CD14-positive monocyte (primary cell): ENCODE results near the gene PLCD3. TPM values are rescaled to one million over a fixed set of nuclear protein-coding genes. Genes with fewer than 3 reads are reported as not detected.

Experiments used
- DNase-seq, 3 donors: peaks; one replicate each; pipeline ENCODE4 v3.0.0-alpha.2; 2011 to 2022
- H2AFZ ChIP-seq: 2 replicates; pipeline ENCODE4 v1.6.0; 2012; ENCODE audit warnings: mild to moderate bottlenecking, low read depth, low read length, inconsistent platforms; ENCODE audit not compliant: insufficient read depth, poor library complexity, severe bottlenecking
- H3K27ac ChIP-seq, 2 donors: 1 replicate in 1 of 2; 2 replicates in 1 of 2; pipeline ENCODE4 v1.5.1; 2012 to 2013; ENCODE audit warnings: low read length in 2 of 2, control low read depth in 1 of 2, inconsistent platforms in 1 of 2, low read depth in 1 of 2, mild to moderate bottlenecking in 1 of 2
- H3K27me3 ChIP-seq, 2 donors: one replicate each; pipeline versions ENCODE4 v1.6.0 to v1.6.1; 2011 to 2013; ENCODE audit warnings: low read length in 2 of 2; ENCODE audit not compliant: control insufficient read depth in 2 of 2, insufficient read depth in 2 of 2
- H3K36me3 ChIP-seq, 2 donors: replicated peaks in 1 of 2; 1 replicate in 1 of 2; 2 replicates in 1 of 2; pipeline versions ENCODE4 v1.5.1 to v1.6.1; 2012 to 2013; ENCODE audit warnings: low read length in 2 of 2, control low read depth in 1 of 2, inconsistent platforms in 1 of 2, mild to moderate bottlenecking in 1 of 2; ENCODE audit not compliant: insufficient read depth in 2 of 2, control insufficient read depth in 1 of 2
- H3K4me1 ChIP-seq, 2 donors: 1 replicate in 1 of 2; 2 replicates in 1 of 2; pipeline versions ENCODE4 v1.5.1 to v1.6.1; 2012 to 2013; ENCODE audit warnings: low read length in 2 of 2, control low read depth in 1 of 2, inconsistent platforms in 1 of 2, mild to moderate bottlenecking in 1 of 2, moderate library complexity in 1 of 2; ENCODE audit not compliant: insufficient read depth in 2 of 2, control insufficient read depth in 1 of 2
- H3K4me2 ChIP-seq: replicated peaks from 2 replicates; pipeline ENCODE3; 2012; ENCODE audit warnings: low read length, moderate library complexity, mild to moderate bottlenecking; ENCODE audit not compliant: poor library complexity, severe bottlenecking; ENCODE audit errors: extremely low read depth
- H3K4me3 ChIP-seq, 3 experiments: fragments of 200-600 bp in 1 of 3; sonication (generic) in 1 of 3; replicated peaks in 1 of 3; 1 replicate in 2 of 3; 2 replicates in 1 of 3; pipeline ENCODE4 v1.5.1; 2011 to 2013; ENCODE audit warnings: low read length in 3 of 3, mild to moderate bottlenecking in 3 of 3, control low read depth in 2 of 3, low read depth in 2 of 3, inconsistent platforms in 1 of 3, moderate library complexity in 1 of 3
- H3K79me2 ChIP-seq: 2 replicates; pipeline ENCODE4 v1.6.0; 2012; ENCODE audit warnings: mild to moderate bottlenecking, control low read depth, inconsistent platforms, low read length, moderate library complexity; ENCODE audit not compliant: insufficient read depth
- H3K9ac ChIP-seq: 2 replicates; pipeline ENCODE4 v1.6.0; 2017; ENCODE audit warnings: low read length, mild to moderate bottlenecking; ENCODE audit not compliant: insufficient read depth, poor library complexity, severe bottlenecking
- H3K9me3 ChIP-seq, 2 donors: replicated peaks in 1 of 2; 1 replicate in 1 of 2; 2 replicates in 1 of 2; pipeline versions ENCODE4 v1.5.1 to v1.6.1; 2012 to 2013; ENCODE audit warnings: low read length in 2 of 2, control low read depth in 1 of 2; ENCODE audit not compliant: control insufficient read depth in 1 of 2, insufficient read depth in 1 of 2
- H4K20me1 ChIP-seq: 2 replicates; pipeline ENCODE4 v1.6.0; 2012; ENCODE audit warnings: mild to moderate bottlenecking, low read length, control low read depth, moderate library complexity; ENCODE audit not compliant: insufficient read depth
- H3K27ac Mint-ChIP-seq, 7 donors: one replicate each; pipeline ENCODE4 v1.8.0; 2020; ENCODE audit warnings: mild to moderate bottlenecking in 7 of 7, mixed read lengths in 7 of 7, moderate library complexity in 6 of 7, inconsistent platforms in 2 of 7
- H3K27me3 Mint-ChIP-seq, 3 donors: one replicate each; pipeline ENCODE4 v1.8.0; 2021 to 2022; ENCODE audit warnings: low read depth in 3 of 3, mild to moderate bottlenecking in 3 of 3, mixed read lengths in 3 of 3, moderate library complexity in 3 of 3, inconsistent platforms in 1 of 3
- H3K36me3 Mint-ChIP-seq, 2 donors: one replicate each; pipeline ENCODE4 v1.8.0; 2020; ENCODE audit warnings: mixed read lengths in 2 of 2, inconsistent platforms in 1 of 2, mild to moderate bottlenecking in 1 of 2
- H3K4me1 Mint-ChIP-seq: one replicate; pipeline ENCODE4 v1.8.0; 2020; ENCODE audit warnings: mild to moderate bottlenecking, mixed read lengths
- H3K4me3 Mint-ChIP-seq, 2 donors: one replicate each; pipeline ENCODE4 v1.8.0; 2020; ENCODE audit warnings: mild to moderate bottlenecking in 2 of 2, mixed read lengths in 2 of 2, moderate library complexity in 1 of 2
- H3K9me3 Mint-ChIP-seq, 7 donors: one replicate each; pipeline ENCODE4 v1.8.0; 2020 to 2022; ENCODE audit warnings: mixed read lengths in 7 of 7, mild to moderate bottlenecking in 6 of 7, moderate library complexity in 6 of 7, inconsistent platforms in 2 of 7
- WGBS: methylation state at CpG from one replicate; pipeline ENCODE4 v1.1.5; 2013; ENCODE audit warnings: missing lambda C conversion rate; ENCODE audit not compliant: insufficient coverage; 5-methylcytosine and 5-hydroxymethylcytosine counted together
- intact Hi-C, 2 donors: fragments of 100-400 bp; cut with micrococcal nuclease; formaldehyde crosslinking; loops; one replicate each; pipeline versions ENCODE4 v1.15.0 to v1.15.1; 2023
- polyA plus RNA-seq, 3 donors: library from polyadenylated mRNA; depleted of rRNA in 1 of 3; unstranded in 2 of 3; stranded (reverse) in 1 of 3; fragments of 300-500 nt in 2 of 3; fragments of >200 nt in 1 of 3; fragmentation: Illumina TruSeq in 2 of 3; gene quantifications; 1 replicate in 2 of 3; 2 replicates in 1 of 3; pipeline ENCODE4 v1.2.3, GENCODE V29; 2012 to 2021
- TF ChIP-seq, protein P1 (sequence below): fragments of 200-600 bp; IDR thresholded peaks from one replicate; pipeline ENCODE4 v1.8.0; 2022; ENCODE audit warnings: antibody characterized with exemption, mild to moderate bottlenecking

Gene PLCD3
- polyA plus RNA-seq, 3 donors: 0.97 to 25.8 (median 2.5) TPM

DNA sequence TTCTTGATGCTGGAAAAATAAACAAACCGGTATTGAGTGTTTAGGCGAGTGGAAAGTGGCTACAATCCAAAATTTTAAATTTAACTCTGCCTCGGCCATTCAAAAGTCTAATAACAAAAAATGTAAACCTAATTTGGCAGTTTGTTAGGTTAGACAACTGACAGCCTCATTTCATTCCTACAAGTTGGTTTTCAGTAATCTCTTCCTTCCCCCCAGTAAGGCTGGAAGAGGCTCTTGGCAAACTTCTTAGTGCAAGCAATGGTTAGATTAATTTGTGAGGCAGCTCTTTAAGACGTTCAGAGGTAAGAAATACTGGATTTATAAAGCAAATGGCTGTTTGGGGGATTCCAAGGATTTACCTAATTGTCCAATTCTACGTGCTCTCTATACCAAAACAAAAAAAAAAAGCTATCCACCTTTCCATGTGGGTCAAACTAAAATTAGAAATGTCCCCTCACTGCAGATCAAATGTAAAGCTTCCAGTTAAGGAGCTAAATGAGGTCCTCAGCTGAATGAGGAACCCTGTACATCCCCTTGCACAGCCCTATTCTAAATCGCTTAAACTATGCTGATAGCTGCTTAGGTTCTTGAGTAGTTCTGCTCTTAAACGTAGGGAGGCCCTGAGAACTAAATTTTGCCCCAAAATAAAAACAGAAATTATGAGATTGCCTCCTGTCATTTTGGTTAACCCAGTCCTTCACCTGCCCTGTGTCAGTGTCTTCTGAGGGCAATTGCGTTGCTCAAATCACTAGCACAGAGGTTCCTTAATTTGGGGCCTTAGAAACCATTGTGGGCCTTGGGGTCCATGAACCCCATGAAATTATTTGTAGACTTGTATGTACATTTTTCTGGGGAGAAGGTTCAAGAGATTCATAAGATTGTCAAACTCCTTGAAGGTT is 18.8 kb upstream of the PLCD3 start:
- Histone ChIP-seq H2AFZ (no peak overlapping the region), H3K4me3 (peak overlapping the region in 1 of 3 experiments; percentile 92), H3K4me1 (peaks cover 46 to 59% of the 10 kb centered on the region in 2 donors), H3K27me3 (no peaks in the 10 kb centered on the region), H3K9ac (no peak overlapping the region), H4K20me1 (peaks cover 49% of the 10 kb centered on the region), H3K36me3 (no peaks in the 10 kb centered on the region), H3K79me2 (peaks cover 77% of the 10 kb centered on the region), H3K9me3 (no peaks in the 10 kb centered on the region), H3K27ac (peak overlapping the region in 1 of 2 donors; percentile 7), H3K4me2 (peak overlapping the region; percentile 99)
- Mint-ChIP-seq H3K27ac (peak overlapping the region; percentile 54 to 82 (median 63)), H3K4me3 (peak overlapping the region; percentile 14 to 76), H3K36me3 (peaks cover 0 to under 1% of the 10 kb centered on the region in 2 donors), H3K27me3 (no peaks in the 10 kb centered on the region), H3K9me3 (no peaks in the 10 kb centered on the region), H3K4me1 (peaks cover 46% of the 10 kb centered on the region)
- TF ChIP-seq, protein P1, sequence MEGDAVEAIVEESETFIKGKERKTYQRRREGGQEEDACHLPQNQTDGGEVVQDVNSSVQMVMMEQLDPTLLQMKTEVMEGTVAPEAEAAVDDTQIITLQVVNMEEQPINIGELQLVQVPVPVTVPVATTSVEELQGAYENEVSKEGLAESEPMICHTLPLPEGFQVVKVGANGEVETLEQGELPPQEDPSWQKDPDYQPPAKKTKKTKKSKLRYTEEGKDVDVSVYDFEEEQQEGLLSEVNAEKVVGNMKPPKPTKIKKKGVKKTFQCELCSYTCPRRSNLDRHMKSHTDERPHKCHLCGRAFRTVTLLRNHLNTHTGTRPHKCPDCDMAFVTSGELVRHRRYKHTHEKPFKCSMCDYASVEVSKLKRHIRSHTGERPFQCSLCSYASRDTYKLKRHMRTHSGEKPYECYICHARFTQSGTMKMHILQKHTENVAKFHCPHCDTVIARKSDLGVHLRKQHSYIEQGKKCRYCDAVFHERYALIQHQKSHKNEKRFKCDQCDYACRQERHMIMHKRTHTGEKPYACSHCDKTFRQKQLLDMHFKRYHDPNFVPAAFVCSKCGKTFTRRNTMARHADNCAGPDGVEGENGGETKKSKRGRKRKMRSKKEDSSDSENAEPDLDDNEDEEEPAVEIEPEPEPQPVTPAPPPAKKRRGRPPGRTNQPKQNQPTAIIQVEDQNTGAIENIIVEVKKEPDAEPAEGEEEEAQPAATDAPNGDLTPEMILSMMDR: no peak
- intact Hi-C loops: no loop called here
- WGBS: 60% methylated on average over 1 of the region's 8 CpGs
- DNase-seq: peak in 2 of 3 donors; percentile 37 to 60

DNA sequence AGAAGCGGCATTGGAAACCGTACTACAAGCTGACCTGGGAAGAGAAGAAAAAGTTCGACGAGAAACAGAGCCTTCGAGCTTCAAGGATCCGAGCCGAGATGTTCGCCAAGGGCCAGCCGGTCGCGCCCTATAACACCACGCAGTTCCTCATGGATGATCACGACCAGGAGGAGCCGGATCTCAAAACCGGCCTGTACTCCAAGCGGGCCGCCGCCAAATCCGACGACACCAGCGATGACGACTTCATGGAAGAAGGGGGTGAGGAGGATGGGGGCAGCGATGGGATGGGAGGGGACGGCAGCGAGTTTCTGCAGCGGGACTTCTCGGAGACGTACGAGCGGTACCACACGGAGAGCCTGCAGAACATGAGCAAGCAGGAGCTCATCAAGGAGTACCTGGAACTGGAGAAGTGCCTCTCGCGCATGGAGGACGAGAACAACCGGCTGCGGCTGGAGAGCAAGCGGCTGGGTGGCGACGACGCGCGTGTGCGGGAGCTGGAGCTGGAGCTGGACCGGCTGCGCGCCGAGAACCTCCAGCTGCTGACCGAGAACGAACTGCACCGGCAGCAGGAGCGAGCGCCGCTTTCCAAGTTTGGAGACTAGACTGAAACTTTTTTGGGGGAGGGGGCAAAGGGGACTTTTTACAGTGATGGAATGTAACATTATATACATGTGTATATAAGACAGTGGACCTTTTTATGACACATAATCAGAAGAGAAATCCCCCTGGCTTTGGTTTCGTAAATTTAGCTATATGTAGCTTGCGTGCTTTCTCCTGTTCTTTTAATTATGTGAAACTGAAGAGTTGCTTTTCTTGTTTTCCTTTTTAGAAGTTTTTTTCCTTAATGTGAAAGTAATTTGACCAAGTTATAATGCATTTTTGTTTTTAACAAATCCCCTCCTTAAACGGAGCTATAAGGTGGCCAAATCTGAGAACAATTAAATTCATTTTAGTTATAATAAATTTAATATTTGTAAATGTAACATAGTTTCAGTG is 17.7 kb upstream of the PLCD3 start:
- intact Hi-C loops: loop anchor here (2.0 to 10.0 kb wide), 3 partner anchors 15 to 165 kb away; partner anchors contain the start of genes ACBD4 (in 1 of the 2) and MAP3K14 (in 1 of the 2)
- peak overlapping the region; percentile 72 for H2AFZ ChIP-seq

More for the DNA sequence above, 17.7 kb upstream of the PLCD3 start:
- peaks cover 67% of the 10 kb centered on the region for H3K79me2 ChIP-seq
- TF ChIP-seq, protein P1: no peak
- H3K4me3 ChIP-seq: peak overlapping the region; percentile 63 to 92 (median 83)
- DNase-seq: peak in 2 of 3 donors; percentile 44 to 63
- H3K9me3 ChIP-seq: no peaks in the 10 kb centered on the region
- WGBS: under 1% methylated on average over 50 of the region's 56 CpGs
- peak overlapping the region; percentile 80 to 89 for H3K27ac ChIP-seq
- Mint-ChIP-seq H3K9me3 (no peaks in the 10 kb centered on the region), H3K27me3 (no peaks in the 10 kb centered on the region), H3K4me1 (peaks cover 44% of the 10 kb centered on the region), H3K27ac (peak overlapping the region; percentile 95 to 100 (median 97)), H3K4me3 (peak overlapping the region; percentile 99 to 100), H3K36me3 (no peaks in the 10 kb centered on the region)
- H3K4me2 ChIP-seq: peak overlapping the region; percentile 99
- H3K36me3 ChIP-seq: no peaks in the 10 kb centered on the region
- H3K9ac ChIP-seq: peak overlapping the region; percentile 73
- no peaks in the 10 kb centered on the region for H3K27me3 ChIP-seq
- peaks cover 43 to 61% of the 10 kb centered on the region in 2 donors for H3K4me1 ChIP-seq
- H4K20me1 ChIP-seq: peaks cover 39% of the 10 kb centered on the region
